NOMO-1 treated with dmso at 0.1 percent for 144 hours (cell line): ENCODE data around the gene PNLIP.

Experiments
- DNase-seq: peaks from one replicate; lab custom pipeline; 2025; ENCODE audit not compliant: unreplicated experiment; lab: John Stamatoyannopoulos, UW

PNLIP gene

DNA sequence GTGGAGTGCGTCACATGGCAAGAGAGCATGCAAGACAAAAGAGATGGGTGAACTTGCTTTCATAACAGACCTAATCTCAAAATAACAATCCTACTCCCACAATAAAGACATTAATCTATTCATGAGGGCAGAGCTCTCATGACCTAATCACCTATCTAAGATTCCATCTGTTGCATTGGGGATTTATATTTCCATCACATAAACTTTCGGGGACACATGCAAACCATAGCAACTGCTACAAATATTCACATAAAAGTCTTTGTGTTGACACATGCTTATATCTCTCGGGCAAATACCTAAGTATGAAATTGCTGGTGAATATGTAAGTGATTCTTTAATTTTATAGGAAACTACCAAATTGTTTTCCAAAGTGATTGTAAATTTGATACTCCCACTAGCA is 29.1 kb downstream of the PNLIP start:
- DNase-seq: no peak

DNA sequence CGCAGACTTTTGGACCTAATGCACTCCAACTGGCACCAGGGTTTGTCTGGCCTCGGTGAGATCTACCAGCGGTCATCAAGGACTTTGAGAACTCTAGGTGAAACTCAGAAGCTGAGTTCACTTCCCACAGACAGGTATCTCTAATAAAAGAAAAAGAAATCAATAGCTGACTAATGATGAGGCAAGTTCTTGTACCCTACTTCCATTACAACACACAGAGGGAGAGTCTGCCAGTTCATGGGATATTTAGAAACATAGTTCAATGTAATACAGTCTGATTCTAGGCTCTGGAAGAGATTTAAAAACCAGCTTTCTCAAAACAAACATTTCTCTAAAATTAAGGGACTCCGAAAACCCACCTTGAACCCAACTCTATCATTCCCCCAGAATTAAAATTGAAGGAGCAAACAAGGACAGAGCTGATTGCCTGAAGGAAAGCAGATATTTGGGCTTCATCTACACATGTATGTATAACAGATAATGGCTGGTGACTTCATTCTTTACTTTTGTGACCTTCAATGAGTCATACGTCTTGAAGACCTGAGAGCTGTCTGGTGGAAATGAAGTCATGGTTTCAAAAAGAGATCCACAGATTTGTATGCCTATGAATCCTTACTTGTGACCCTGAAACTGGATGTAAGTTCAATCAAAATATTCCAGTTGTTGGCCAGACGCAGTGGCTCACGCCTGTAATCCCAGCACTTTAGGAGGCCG is 42.3 kb downstream of the PNLIP start:
- DNase-seq: no peak

DNA sequence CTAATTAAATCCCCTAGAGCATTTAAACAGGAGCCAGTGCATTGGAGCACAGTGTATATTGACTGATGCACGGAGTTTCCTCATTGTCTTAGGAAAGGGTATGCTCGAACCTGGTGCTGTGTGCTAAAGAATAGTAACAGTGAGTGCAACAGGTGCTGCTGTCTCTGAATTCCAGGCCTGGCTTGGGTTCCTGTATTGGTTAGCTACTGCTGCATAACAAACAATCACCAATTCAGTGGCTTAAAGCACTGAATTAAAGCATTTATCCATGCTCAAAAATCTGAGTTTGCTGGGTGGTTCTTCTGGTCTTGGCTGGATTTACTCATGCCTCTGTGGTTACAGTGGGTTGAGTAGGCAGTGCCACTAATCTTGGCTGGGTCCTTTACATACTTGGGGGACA is 43.3 kb downstream of the PNLIP start:
- DNase-seq: no peak

DNA sequence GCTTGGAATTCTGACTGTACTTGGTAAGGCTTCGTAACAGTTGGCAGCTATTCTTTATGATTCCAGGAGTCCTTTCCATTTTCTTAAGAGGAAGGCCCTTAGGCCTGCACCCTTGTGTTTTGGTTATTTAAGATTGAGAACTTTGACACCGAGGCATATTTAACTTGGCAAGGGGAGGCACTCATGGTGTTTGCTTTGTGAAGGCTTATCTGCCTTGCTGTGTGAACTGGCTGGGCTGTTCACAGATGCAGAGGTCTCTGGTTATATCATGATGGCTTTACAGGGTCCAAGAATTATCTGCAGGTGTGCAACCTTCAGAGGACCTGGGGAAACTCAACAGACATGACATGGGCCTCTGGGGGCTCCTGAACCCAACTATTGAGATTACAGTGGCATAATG is 44.2 kb downstream of the PNLIP start:
- no peak for DNase-seq

DNA sequence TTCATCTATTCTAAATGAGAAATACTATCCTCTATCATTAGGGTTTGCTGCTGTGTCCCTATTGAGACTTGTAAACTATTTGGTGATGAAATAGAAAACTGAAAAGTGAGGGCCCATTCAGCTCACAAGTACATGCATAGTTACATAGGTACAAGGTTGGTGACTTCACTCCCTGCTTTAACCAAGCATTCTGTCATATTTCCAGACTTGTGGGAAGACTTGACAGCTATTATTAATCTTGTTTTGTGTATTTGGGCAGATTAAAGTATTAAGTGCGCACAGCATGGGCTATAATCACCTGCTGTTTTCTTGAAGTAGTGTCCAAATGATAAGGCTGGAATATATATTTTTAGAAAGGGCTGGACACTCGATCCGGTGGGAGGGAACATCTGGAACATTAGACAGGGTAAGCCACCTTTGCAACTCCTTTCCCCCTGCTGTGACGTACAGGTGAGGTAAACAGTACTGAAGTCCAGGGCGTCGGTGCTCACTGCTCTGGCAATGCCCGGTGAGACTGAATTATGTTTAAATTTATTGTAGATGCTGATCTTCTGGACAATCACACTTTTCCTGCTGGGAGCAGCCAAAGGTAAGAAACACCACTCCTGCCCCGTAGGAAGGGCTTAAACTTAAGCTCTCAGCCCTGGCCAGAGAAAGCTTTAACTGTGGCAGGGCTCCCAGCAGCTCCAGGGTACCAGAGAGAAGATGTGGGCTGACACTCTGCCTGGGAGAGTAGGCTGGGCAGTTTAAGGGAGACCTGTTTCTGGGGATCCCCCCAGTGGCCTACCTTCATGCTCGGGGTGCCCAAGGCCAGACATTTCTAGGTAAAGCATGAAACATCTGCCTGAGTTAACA is 45.1 kb downstream of the PNLIP start, which contains the start of gene PNLIPRP1:
Gene PNLIPRP1 (plus strand): TSS at position 370 of the 855 bp plus-strand sequence. CDS start 171 bp downstream, at position 541.
- DNase-seq: no peak

DNA sequence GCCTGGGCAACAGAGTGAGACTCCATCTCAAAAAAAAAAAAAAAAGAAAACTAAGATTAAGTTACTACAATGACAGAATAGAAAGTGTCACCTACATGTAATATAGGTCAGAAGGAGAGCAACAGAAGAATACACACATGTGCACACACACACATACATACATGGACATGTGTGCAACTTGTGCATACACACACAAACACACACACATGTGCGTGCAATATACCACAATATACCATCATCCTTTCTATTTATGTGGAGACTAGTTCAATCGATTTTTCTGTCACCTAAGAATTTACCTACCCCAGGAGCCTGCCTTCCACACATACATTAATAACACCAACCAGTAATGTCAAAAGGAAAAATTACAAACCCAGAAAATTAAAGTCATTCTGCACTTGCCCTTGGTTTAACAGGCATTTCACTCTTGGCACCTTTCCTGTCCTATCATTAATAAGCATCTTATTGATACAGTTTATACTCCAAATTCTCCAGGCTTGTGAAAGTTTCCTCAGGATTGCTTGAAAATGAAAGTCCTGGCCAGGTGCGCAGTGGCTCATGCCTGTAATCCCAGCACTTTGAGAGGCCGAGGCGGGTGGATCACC is 47.5 kb downstream of the PNLIP start:
- DNase-seq: no peak

DNA sequence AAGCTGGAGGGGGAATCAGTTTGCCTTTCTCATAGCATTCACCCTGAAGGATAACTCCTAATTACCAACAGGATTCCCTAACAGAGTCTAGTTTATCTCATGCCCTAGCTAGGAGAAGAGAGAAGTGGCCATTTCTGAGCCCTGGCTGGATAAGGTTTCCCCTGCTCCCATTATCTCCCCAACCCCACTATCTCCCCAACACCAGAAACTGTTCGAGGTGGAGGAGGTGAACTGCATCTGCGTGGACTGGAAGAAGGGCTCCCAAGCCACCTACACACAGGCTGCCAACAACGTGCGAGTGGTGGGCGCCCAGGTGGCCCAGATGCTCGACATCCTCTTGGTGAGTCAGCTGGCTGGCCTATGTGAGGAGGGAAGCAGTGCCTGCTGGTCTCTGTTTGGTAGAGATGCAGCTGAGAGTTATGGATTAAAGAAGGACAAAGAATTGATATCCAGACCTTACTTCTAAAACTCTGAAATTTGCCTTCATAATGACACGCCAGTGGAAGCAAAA is 48.8 kb downstream of the PNLIP start:
- no peak for DNase-seq

DNA sequence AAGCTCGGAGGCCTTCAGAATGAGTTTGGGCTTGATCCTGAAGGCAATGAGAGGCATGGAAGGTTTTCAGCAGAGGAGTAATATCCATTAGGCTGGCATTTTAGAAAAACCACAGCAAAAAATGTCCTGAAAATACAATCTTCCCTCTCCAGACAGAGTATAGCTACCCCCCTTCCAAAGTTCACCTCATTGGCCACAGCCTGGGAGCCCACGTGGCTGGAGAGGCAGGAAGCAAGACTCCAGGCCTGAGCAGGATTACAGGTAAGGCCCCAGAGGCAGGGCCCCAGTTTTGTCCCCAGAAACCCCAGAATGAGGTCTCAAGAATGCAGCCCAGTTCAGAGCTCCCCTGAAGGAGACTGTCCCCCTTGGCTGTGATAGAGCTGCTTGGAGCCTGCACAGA is 50.3 kb downstream of the PNLIP start:
- DNase-seq: no peak

DNA sequence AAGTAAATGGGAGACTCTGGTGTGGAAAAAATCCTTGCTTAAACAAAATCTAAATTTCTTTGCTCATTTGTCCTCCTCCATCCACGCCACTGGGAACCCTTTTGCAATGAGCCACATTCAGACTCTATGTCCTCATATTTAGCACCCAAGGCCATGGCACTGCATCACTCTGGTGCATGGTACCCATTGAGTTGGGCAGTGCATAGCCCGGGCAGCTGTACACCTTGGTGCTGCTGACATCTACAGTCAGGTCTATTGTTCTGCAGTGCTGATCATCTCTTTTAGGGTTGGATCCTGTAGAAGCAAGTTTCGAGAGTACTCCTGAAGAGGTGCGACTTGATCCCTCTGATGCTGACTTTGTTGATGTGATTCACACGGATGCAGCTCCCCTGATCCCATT is 51.8 kb downstream of the PNLIP start:
- no peak for DNase-seq

DNA sequence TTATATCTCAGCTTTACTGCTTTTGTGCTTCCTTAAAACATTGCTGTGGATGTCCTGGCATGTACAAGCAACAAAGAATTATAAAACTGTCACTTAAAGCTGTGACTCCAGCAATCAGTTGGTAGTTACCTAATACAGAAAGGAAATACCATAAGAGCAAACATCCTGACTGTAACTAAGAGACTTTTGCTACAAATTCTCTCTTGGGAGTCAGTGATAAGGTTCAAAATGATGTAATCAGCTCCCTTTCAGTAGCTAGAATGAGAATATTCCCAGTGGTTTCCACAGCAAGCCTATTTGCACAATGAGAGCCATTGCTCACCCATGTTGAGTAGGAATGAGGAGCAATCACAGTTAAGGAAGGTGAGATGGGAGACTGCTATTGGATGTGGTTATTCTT is 52.6 kb downstream of the PNLIP start:
- no peak for DNase-seq

DNA sequence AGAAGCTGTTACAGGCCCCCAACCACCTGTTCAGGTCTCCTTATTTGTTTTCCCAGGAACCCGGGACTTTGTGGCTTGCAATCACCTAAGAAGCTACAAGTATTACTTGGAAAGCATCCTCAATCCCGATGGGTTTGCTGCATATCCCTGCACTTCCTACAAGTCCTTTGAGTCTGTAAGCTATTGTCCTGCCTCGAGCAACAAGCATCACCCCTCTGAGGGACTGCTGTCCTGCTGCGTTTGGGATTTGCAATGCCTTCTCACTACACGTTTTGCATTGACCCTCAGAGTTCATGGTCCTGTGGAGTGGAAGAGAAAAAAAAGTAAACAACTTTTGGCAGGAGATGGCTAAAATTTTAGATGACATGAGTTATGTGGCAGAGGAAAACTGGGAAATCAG is 54.3 kb downstream of the PNLIP start:
- no peak for DNase-seq

DNA sequence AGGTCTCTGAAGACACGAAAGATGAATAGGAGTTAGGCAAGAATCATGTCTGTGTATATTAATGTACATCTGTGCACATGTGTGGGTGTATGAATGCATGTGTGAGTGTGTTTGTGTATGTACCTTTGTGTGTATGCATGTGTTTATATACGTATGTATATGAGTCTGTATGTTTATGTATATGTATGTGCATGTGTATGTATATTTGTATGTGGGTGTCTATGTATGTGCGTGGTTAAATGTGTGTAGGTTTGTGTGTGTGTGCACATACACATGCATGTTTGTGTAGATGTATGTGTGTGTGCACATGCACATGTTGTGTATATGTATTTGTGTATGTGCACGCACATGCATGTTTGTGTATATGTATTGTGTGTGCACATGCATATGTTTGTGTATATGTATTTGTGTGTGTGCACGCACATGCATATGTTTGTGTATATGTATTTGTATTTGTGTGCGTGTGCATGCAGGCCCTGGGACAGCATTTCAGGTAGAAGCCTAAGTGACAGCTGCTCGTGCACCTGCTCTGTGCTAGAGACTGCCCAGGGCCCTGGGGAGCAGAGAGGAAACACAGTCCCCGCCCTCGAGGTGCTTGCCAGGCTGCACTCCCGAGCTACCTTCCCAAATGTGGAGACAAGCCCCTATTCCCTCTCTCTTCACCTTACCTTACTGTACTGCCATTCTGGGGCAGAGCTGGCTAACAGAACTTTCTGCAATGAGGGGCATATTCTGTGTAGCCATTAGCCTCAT is 57.1 kb downstream of the PNLIP start:
- DNase-seq: no peak

DNA sequence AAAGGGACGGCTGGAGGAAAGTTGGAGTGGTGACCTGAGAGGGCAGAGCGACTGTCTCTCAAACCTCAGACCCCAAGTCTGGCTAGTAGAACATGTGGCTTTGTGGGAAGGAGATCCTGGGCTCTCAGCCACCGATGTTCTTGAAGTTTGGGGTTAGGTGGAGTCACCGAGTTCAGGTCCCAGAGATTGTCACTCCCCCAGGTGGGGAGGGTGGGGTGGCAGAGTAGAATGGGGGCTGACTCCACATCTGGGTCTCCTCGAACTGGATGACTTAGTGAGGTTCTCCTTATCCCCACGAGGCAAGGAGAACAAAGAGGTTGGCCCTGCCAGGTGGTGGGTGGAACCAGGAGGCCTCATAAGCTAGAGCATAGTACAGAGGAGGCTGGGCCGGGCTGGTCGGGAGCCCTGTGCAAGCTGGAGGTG is 60.3 kb downstream of the PNLIP start:
- no peak for DNase-seq

DNA sequence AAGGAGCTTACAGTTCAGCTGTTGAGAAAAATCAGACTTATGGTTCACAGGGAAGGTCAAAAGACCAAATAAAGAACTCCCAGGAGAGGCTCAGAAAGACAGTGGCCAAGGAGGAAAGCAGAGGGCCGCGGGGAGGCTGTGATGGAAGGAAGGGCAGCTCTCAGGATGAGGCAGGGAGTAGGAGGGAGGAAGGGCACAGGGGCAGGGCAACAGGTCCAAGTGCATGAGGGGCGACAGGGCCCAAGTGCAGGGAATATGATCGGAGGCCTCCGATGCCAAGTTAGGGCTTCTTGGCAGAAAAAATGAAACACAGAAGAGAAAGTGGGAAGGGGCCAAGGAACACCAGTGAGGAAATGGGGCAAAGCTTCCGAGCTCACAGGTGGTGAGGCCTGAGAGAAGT is 61.6 kb downstream of the PNLIP start:
- no peak for DNase-seq

DNA sequence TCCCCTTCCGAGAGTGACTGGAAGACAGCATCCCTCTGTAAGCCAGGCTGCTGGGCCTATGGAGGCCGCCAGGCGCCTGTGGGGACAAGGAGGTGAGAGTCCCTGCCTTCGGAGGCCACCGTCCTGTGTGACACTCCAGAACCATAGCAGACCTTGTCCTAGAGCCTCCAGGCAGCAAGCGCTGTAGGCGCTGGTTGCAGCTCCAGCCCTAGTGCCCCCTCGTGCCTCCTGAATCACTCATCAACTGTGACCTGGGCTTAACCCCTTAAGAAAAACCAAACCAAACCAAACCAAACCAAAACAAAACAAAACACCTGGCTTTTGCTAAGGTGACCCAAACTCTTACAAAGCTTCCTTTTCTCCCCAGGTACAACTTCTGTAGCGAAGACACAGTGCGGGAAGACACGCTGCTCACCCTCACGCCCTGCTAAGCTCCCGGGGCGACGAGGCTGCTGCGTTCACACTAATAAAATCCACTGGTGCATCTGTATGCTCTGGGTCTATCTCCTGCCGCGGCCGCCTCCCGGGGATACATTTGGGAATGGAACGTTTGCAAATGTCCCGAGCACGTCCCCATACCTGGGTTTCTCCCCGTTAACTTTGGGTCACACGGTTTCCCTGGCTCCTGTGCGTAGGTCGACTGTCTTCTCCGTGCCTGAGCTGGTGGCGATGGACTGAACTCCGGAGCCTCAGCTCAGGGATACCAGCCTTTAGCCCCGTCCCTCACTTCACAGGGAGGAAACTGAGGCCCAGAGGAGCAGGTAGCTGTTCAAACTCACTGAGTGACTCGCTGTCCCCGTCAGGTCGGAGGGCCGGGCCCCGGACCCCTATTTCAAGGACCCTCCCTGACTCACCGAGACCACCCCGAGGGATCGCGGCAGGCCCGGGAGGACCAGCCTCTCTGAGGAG is 63.2 kb downstream of the PNLIP start:
- no peak for DNase-seq

DNA sequence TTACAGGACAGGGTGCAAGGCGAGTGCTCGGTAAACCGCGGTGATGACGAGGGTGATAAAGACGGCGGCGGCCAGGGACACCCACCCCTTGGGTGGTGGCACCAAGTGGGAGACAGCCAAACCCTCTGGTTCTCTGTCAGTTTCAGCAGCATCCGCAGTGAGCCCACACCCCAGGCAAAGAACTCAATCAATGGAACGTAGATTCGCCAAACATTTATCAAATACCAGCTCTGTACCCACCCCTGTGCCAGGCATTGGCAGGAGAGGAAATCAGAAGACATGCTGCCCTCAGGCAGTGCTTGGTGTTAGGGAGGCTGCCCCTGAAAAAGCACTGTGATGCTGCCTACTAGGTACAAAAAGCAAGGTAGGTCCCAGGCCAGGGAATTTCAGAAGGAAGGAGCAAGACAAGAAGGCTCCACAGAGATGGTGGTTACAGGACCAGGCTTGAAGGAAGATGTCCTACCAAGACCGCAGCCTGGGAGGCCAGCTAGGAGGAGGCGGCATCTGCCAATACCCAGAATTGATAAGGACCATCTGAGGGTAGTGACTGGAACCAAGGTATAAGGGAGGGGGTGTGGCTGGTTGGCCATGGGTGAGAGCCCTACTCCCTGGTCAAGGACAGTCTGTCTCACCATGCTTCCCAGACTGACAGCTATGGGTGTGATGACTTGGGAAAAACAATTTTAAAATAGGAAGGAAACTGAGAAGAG is 64.9 kb downstream of the PNLIP start:
- DNase-seq: no peak

DNA sequence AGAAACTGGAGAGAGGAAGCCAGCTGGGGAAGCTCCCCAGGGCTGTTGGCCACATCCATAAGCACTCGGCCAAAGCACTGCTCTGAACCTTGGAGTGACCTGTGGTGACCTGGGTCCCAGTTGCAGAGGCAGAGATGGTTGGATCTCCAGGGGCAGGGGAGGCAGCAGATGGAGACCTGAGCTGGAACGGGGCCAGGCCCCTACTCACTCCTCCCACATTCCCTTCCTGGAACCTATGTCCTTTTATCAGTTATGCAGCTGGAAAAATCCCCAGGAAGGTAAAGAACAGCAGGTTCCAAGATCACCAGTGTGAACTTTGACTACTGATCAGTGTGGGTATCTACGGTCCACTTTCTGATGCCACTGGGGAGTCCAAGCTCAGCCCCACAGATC is 65.4 kb downstream of the PNLIP start:
- DNase-seq: no peak

DNA sequence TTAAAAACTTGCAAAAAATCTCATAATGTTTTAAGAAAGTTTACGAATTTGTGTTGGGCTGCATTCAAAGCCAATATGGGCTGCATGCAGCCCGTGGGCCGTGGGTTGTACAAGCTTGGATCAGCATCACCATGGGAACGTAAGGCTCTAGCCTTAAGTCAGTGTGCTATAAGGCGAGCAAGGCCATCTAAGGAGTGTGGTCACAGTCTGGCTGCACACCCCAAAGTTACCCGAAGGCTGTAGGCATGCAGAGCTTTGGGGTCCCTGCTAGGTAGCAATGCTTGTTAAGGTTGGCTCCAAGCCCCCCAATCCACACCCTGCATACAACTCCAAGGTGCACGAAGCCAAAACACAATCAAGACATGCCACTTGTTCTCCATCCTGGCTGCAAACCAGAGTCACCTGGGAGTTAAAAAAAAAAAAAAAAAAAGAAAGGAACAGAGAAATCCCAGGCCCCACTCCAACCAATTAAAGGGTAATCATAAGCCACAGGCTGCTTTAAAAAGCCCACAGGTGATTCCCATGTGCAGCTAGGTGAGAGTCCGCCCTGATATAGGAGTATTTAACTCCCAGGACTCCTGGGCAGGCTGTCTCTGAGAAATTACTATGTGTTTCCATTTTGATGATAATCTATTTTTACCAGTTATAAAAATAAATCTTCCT is 66.5 kb downstream of the PNLIP start:
- DNase-seq: no peak

DNA sequence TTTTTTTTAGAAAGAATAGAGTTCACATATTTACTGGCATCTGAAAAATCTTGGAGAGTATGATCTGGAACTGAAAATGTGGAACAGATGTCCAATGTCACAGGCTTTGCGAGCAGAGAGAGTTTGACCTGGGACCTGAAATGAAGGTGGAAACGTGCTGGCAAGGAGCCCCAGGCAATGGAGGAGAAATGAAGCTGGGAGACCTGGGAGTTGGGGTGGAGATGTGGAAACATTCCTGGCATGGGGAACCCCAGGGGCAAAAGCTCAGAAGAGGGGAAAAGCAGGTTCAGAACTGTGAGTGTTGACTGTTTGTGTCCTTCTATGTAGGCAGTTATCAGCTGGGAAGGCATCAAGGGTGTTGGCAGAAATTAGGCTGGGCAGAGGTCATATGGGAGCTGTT is 67.7 kb downstream of the PNLIP start:
- no peak for DNase-seq
